ENCODE results near the gene ZNF682. TPM values are rescaled to one million over a fixed set of nuclear protein-coding genes. Genes with fewer than 3 reads are reported as not detected.
"Not testable (repeated sequence)": the region's sequence is repeated elsewhere in the genome, so short reads cannot be mapped to it uniquely, and the experiment has no call there.

The ZNF682 gene
- polyA plus RNA-seq, 10 donors: 3.9 to 11.6 (median 6.1) TPM

DNA sequence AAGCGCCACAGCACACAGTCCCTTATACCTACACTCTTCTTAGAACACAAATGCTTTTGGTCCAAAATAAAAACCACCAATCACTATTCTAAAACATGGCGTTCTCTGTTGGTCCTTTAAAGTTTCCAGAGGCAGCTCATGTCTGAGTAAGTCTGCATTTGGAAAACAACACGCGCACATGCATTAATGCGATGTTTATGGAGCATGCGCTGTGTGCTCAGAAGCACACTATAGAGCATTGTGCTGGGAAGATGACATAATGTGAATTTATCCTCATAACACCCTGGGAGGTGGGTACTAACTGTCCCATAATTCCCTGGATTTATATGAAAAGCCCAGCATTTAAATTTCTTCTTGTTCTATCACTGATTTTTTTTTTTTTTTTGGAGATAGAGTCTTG is 10.7 kb downstream of the ZNF682 start:
- DNase-seq: no peak

DNA sequence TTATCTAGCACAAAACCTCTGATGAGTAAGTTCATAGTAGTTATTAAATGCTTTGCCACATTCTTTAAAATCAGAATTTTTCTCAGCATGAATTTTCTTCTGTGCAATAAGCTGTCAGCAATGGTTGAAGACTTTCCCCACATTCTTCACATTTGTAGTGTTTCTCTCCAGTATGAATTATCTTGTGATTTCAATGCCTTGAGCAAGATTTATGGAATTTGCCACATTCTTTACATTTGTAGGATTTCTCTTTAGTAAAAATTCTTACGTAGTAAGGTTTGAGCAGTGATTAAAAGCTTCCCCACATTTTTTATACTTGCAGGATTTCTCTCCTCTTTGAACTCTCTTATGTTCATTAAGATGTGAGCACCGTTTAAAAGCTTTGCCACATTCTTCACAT is 33.6 kb downstream of the ZNF682 start:
- no peak for DNase-seq

DNA sequence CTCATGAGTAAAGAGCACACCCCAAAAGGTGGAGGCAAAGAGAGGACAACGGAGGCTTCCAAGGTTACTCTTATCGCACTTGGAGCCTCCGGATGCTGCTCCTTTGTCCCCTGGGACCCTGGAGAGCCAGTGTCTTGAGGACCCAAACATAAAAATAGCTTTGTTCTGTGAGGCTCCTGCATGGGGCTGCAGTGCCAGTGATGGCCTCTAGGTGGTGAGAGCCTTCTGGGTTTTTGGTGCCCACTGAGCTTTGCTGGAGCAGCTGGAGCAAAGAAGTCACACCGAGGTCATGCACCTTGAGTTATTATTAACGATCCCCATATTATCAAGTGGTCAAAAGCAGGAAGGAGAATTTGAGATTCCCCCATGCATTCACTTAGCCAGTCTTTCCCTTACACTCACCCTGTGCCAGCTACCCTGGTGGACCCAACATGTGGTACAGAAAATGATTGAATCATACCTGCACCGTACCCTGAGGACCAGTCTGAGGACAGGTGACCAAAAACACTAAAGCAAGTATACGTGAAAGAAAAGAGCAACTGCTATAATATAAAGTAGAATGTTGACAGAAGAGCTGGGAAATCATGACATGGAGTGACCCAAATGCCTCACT is 41.5 kb downstream of the ZNF682 start:
- DNase-seq: peak in 1 of 3 donors; percentile 9

DNA sequence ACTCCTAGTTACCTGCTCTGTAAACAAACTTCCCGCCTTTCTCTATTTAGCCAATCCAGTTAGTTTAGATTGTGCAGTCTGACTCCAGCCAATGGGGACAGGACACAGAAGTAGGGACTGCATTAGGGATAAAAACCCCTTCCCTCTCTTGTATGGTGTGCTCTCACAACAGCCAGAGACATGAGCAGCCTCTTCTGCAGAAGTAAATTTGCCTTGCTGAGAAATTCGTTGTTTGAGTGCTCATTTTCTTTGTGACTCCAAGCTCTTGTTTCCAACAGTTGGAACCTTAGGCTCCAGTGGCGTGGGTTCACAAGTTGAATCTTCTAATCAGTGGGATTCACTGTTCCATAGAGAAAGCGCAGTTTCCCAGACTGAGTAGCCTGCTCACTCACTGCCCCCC is 72.4 kb downstream of the ZNF682 start:
- DNase-seq: no peak

DNA sequence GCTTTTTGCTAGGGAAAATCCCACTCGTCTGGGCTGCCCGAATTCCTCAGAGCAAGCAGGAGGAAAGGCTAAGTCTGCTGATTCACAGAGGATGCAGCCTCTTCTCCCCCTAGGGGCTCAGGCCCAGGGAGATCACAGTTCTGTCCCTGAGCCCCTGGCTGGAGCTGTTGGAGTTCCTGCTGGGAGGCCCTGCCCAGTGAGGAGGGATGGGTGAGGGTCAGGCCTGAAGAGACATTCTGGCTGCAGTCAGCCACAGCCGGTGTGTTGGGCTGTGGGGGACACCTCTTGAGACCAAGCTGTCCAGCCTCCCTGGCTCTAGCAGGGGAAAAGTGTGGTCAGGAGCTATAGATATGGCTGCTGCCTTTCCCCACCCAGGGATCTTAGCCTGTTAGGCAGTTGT is 73.2 kb downstream of the ZNF682 start:
- not testable (repeated sequence) for DNase-seq

DNA sequence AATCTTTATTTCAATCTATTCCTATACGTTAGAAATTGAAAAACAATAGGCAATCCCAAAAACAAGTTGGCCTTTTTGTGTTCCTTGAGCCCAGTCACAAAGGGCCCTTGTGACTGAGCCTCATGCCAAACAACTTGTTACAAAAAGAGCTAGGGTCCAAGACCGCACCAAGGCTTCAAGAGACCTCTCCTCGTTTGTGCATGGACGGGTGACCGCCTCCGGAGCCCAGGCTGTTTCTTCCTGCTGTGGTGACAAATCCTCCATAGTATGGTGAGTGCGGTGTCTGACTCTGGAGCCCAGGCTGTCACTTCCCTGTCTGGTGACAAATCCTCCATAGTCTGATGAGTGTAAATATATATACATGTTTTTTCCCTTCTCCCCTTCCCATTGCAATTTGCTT is 74.9 kb downstream of the ZNF682 start:
- no peak for DNase-seq

DNA sequence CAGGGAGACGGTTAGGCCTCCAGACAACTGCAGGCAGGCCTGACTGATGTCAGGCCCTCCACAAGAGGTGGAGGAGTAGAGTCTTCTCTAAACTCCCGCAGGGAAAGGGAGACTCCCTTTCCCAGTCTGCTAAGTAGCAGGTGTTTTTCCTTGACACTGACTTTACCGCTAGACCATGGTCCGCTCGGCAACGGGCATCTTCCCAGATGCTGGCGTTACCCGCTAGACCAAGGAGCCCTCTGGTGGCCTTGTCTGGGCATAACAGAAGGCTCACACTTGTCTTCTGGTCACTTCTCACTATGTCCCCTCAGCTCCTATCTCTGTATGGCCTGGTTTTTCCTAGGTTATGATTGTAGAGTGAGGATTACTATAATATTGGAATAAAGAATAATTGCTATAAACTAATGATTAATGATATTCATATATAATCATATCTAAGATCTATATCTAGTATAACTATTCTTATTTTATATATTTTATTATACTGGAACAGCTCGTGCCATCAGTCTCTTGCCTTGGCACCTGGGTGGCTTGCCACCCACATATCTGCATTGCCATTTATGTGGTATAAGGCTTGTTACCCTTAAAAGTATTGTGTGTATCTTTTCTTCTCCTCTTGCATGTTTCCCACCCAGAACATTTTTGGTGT is 80.0 kb downstream of the ZNF682 start:
- peak; percentile 50 to 82 (median 76) for DNase-seq

DNA sequence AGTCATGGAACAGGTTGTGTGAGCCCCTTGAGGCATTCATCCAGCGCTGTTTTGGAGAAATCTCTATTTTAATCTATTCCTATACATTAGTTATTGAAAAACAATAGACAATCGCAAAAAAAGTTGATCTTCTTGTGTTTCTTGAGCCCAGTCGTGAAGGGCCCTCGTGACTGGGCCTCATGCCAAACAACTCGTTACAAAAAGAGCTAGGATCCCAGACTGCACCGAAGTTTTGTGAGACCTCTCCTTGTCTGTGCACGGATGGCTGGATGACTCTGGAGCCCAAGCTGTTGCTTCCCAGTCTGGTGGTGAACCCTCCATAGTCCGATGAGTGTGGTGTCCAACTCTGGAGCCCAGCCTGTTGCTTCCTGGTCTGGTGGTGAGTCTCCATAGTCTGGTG is 81.5 kb downstream of the ZNF682 start:
- not testable (repeated sequence) for DNase-seq

DNA sequence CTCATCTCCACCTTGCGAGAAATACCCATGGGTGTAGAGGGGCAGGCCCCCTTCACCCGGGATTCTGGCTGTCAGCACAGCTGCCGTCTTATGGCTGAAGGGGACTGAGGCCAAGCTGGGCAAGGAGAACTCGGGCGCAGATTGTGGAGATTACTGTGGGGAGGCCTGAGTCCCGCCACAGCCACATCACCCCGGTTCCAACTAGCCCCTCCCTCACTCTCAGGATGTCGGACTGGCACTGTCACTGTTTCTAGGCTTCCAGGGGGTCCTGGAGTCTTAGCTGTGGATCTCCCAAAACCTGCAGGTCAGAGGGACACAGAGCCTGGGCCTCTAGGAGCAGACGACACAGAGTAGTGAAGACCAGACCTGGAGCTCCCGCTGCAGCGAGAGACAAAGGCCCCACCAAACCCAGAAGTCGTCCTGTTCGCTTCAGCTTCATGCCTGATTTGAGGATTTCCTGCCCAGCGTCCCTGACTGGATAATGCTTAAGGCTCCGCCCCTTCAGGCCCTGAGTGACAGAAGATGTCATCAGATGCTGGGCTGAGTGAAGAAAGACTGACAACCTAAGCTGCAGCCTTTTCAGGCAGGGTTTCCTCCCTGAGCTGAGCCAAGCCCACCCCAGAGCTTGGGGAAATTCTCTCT is 82.8 kb downstream of the ZNF682 start:
- DNase-seq: peak in 2 of 3 donors; percentile 6 to 19

DNA sequence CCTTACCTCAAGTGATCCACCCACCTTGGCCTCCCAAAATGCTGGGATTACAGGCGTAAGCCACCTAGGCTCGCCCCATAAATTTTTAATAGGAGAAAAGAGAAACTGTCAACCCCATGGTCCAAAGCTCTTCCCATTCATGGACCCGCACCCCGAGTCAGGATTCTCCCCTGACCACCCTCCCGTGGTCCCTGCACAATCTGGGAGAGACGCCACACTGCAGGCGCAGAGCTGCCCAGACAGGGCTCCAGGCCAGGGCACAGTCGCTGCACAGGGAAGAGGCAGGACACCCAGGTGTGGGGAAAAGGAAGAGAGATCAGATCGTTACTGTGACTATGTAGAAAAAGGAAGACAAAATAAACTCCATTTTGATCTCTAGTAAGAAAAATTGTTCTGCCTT is 84.1 kb downstream of the ZNF682 start:
- DNase-seq: no peak

Other genes with a start within 250 kb of the ZNF682 start
- gene ZNF506, start 217.8 kb downstream of the ZNF682 start, polyA plus RNA-seq (ENCODE audit: insufficient read length in 10 of 10): 10 to 100 TPM; 11.7 to 22.9 (median 17.5) TPM
- 10 to 100 TPM; 11.3 to 18.4 (median 12.6) TPM for gene ZNF253, start 173.6 kb downstream of the ZNF682 start, polyA plus RNA-seq (ENCODE audit: insufficient read length in 10 of 10)
- gene ZNF93, start 138.6 kb downstream of the ZNF682 start, polyA plus RNA-seq (ENCODE audit: insufficient read length in 10 of 10): 10 to 100 TPM in 9 of 10 donors, 1 to 10 TPM in 1; 7.5 to 15.4 (median 10.7) TPM
- 1 to 10 TPM; 2.8 to 7.4 (median 5.4) TPM for gene ZNF90, start 38.5 kb upstream of the ZNF682 start, polyA plus RNA-seq (ENCODE audit: insufficient read length in 10 of 10)
- gene ZNF486, start 127.7 kb upstream of the ZNF682 start, polyA plus RNA-seq (ENCODE audit: insufficient read length in 10 of 10): 1 to 10 TPM; 4.0 to 8.3 (median 5.7) TPM

Data from muscle of back (tissue), 11 donors.